Embryonic facial prominence (tissue), 1 donor: ENCODE data around the gene NBPF1.
"Not testable (repeated sequence)": the region's sequence is repeated elsewhere in the genome, so short reads cannot be mapped to it uniquely, and the experiment has no call there.

Source experiments
- DNase-seq: peaks from one replicate; pipeline ENCODE4 v3.0.0-alpha.2; 2016; ENCODE audit errors: extremely low spot score

Gene NBPF1

GRCh38 chr1:16516694-16517410 lies 96.5 kb downstream of the NBPF1 start:
- DNase-seq = not testable (repeated sequence)

GRCh38 chr1:16514107-16515055 lies 99.0 kb downstream of the NBPF1 start, which contains the start of gene RNU1-1:
RNU1-1 (minus strand) TSS chr1:16514285.
- DNase-seq = peak; percentile 53

- DNase-seq = peak; percentile 85
Measured at GRCh38 chr1:16513412-16514106, 99.8 kb downstream of the NBPF1 start.

- DNase-seq = not testable (repeated sequence)
Measured at GRCh38 chr1:16512624-16513411, 100.5 kb downstream of the NBPF1 start.
